Activated T-cell treated with anti-CD3 and anti-CD28 coated beads, Interleukin-2, amount 50 U/mL, for 4 hours (primary cell): ENCODE results near the gene CYSTM1. TPM values are rescaled to one million over a fixed set of nuclear protein-coding genes. Genes with fewer than 3 reads are reported as not detected.

Source experiments
- ATAC-seq, 2 donors: fragments of 200-7000 bp; cut with Tn5 transposase; one replicate each; pipeline ENCODE4 v1.10.0; 2021
- DNase-seq: peaks from one replicate; pipeline ENCODE4 v3.0.0-alpha.2; 2020
- H3K27me3 Mint-ChIP-seq: one replicate; pipeline ENCODE4 v1.8.0; 2021; ENCODE audit warnings: low read depth, mixed read lengths
- H3K36me3 Mint-ChIP-seq: one replicate; pipeline ENCODE4 v1.8.0; 2022; ENCODE audit warnings: mixed read lengths; ENCODE audit not compliant: insufficient read depth
- H3K4me1 Mint-ChIP-seq: one replicate; pipeline ENCODE4 v1.8.0; 2021; ENCODE audit warnings: low read depth, mixed read lengths
- H3K4me3 Mint-ChIP-seq: one replicate; pipeline ENCODE4 v1.8.0; 2021; ENCODE audit warnings: mild to moderate bottlenecking, moderate library complexity, mixed read lengths
- H3K9me3 Mint-ChIP-seq: one replicate; pipeline ENCODE4 v1.8.0; 2021; ENCODE audit warnings: mixed read lengths
- total RNA-seq, 3 donors: library from RNA; stranded (reverse); gene quantifications; one replicate each; pipeline ENCODE4 v1.2.1, GENCODE V29; 2021

Gene CYSTM1
- total RNA-seq, 3 donors from 2014 or later: 16.4 to 20.0 (median 17.6) TPM

DNA sequence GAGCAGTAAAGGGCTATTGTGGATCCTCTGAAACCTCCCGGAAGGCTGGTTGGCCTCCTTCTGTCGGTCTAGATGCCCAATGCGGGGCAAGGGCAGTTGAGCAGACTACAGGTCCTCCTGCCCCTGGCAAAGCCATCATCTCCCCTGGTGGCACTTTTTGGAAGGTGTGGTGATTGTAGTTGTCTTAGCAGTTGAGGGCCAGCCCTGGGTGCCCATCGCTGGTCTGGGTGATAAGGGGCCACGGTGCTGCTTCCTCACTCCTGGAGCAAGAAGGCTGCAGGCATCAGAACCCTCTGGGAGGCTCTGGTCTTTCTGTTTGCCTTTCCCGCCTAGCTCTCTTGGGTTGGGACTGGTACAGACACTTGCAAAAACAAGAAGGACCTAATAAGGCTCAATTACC, 63.8 kb downstream of the CYSTM1 start:
- ATAC-seq: no peak
- Mint-ChIP-seq H3K27me3 (no peaks in the 10 kb centered on the region), H3K4me1 (no peaks in the 10 kb centered on the region), H3K36me3 (no peaks in the 10 kb centered on the region), H3K9me3 (no peaks in the 10 kb centered on the region), H3K4me3 (no peak overlapping the region)
- no peak for DNase-seq

DNA sequence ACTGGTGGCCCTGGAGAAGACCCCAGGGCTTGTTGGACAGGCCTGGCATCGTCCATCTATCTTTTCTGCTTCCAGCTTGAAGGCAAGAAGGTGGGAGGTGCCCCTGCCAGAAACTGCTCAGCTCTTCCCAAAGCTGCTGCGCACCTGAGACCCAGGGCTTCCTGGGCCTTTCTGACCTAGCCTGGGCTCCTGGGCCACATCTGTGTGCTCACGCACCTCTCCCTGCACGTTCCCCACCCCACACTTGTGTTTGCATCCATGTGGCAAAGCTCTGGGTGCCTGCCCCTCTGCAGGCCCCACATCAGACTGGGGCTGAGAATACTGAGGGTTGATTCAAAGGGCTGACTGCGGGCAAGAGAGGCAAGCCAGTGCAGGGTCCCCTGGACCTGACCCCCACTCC, 64.5 kb downstream of the CYSTM1 start:
- H3K9me3 Mint-ChIP-seq: no peaks in the 10 kb centered on the region
- H3K4me1 Mint-ChIP-seq: peaks cover 2% of the 10 kb centered on the region
- no peak for DNase-seq
- ATAC-seq: no peak
- H3K36me3 Mint-ChIP-seq: peaks cover 1% of the 10 kb centered on the region
- H3K27me3 Mint-ChIP-seq: no peaks in the 10 kb centered on the region
- H3K4me3 Mint-ChIP-seq: no peak overlapping the region

GRCh38 chr5:140239939-140240700, 65.1 kb downstream of the CYSTM1 start:
- peak; percentile 53 for DNase-seq
- Mint-ChIP-seq H3K9me3 (no peaks in the 10 kb centered on the region), H3K36me3 (peaks cover 7% of the 10 kb centered on the region), H3K4me1 (peaks cover 8% of the 10 kb centered on the region), H3K27me3 (no peaks in the 10 kb centered on the region), H3K4me3 (no peak overlapping the region)
- peak; percentile 60 to 82 for ATAC-seq

DNA sequence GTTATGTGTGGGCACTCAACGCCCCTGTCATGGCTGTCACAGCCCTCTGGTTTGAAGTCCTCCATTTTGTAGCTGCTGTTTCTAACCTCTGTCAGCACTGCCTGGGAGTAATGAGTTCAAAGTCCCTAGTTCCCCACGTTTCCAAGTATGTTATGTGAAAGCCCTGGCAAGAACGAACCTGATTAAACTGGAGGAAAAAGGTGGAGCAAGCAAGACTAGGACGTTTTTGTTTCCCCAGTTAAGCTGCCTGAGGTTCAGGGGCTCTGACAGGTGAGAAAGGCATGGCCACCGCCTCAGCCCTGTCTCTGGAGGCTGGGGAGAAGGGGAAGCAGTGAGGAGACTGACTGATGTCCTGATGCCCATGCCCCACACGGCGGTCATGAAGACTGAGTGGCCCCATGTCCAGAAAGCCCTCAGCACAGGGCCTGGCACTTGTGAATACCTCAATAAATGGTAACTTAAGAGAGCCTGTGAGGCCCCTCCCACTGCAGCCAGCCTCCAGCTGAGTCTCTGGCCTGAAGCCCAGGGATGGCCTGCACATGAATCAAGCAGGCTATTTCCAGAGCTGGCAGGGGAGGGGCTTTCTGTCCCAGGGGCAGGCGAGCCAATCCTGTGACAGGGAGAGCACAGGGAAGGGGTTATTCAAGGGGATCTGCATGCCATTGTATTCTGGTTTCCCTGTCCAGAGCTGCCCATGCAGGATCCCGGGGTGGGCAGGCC, 66.2 kb downstream of the CYSTM1 start:
- H3K4me3 Mint-ChIP-seq: no peak overlapping the region
- H3K36me3 Mint-ChIP-seq: peaks cover 10% of the 10 kb centered on the region

DNA sequence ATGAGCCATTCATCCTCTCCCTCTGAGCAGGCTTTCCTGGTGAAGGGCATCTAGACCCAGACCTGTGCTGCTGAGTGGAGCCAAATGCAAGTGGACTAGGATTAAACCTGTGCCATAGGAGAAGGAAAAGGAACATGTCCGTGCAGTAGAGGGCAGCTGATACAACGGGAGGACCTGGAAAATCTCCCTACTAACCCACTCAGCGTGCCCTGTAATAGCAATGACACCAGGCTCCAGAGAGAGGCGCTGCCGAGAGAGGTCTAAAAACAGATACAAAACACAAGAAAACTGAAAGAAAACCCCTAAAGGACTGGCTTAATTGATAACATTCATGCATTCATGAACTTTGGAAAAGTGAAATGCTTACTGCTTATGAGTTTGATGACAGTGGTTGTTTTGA, 67.1 kb downstream of the CYSTM1 start:
- H3K4me3 Mint-ChIP-seq: no peak overlapping the region
- ATAC-seq (no peak), DNase-seq (no peak)
- peaks cover 13% of the 10 kb centered on the region for H3K4me1 Mint-ChIP-seq
- H3K36me3 Mint-ChIP-seq: peaks cover 10% of the 10 kb centered on the region
- no peaks in the 10 kb centered on the region for H3K9me3 Mint-ChIP-seq
- H3K27me3 Mint-ChIP-seq: no peaks in the 10 kb centered on the region

More for the DNA sequence above, 66.2 kb downstream of the CYSTM1 start:
- DNase-seq (no peak), ATAC-seq (no peak)
- H3K4me1 Mint-ChIP-seq: peaks cover 13% of the 10 kb centered on the region
- no peaks in the 10 kb centered on the region for H3K27me3 Mint-ChIP-seq
- H3K9me3 Mint-ChIP-seq: no peaks in the 10 kb centered on the region

DNA sequence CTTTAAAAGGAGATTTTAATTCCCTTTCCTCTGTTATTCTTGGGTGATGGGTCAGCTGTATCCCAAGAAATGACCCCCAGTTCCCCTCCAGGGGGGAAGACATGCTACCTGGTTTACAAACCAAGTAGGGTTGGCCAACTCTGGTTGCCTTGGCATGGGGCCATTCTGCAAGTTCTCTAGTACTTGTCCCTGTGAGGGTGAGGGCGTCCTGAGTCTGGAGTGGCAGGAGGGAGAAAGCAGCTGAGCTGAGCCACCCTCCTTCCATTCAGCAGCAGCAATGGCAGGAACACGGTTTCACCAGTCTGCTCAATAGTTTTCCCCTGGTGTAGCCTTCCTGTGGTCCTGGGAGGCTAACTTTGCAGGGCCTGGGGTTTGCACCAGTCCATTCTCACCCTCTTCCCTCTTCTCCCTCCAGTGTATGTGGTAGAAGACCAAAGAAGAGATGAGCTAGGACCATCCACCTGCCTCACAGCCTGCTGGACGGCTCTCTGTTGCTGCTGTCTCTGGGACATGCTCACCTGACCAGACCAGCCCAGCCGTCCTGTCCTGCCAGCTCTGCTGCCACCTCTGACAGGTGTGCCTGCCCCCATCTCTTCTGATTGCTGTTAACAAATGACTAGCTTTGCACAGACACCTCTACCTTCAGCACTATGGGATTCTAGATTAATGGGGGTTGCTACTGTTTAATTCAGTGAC, 68.0 kb downstream of the CYSTM1 start:
- DNase-seq (no peak), ATAC-seq (no peak)
- H3K27me3 Mint-ChIP-seq: no peaks in the 10 kb centered on the region
- no peak overlapping the region for H3K4me3 Mint-ChIP-seq
- no peaks in the 10 kb centered on the region for H3K9me3 Mint-ChIP-seq
- peaks cover 10% of the 10 kb centered on the region for H3K36me3 Mint-ChIP-seq
- H3K4me1 Mint-ChIP-seq: peaks cover 13% of the 10 kb centered on the region

GRCh38 chr5:140243706-140244250, 68.8 kb downstream of the CYSTM1 start:
- Mint-ChIP-seq H3K4me1 (peaks cover 13% of the 10 kb centered on the region), H3K9me3 (no peaks in the 10 kb centered on the region), H3K36me3 (peaks cover 10% of the 10 kb centered on the region), H3K27me3 (no peaks in the 10 kb centered on the region), H3K4me3 (no peak overlapping the region)
- ATAC-seq (no peak), DNase-seq (no peak)

GRCh38 chr5:140244525-140245025, 69.6 kb downstream of the CYSTM1 start:
- ATAC-seq (peak; percentile 65 to 80), DNase-seq (peak; percentile 74)
- Mint-ChIP-seq H3K4me1 (peaks cover 20% of the 10 kb centered on the region), H3K9me3 (no peaks in the 10 kb centered on the region), H3K27me3 (no peaks in the 10 kb centered on the region), H3K4me3 (no peak overlapping the region), H3K36me3 (peaks cover 10% of the 10 kb centered on the region)

DNA sequence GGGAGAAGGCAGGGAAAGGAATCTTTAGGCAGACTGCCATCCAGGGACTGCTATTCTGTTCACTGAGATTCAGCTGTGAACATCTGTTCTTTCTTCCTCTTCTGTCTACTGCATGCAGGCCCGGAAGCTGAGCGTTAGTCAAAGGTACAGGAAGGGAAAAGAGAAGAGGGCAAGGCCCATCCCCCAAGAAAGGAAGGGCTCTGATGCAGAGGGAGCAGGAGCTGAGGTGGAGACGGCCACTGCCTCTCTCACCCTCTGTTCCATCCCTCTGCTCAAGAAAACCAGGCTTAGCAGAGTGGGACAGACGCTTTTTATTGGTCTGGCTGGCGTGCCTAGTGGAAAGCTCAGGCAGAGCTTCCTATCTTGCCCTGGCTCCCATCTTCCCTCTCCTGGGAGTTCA, 70.4 kb downstream of the CYSTM1 start:
- no peak overlapping the region for H3K4me3 Mint-ChIP-seq
- peaks cover 26% of the 10 kb centered on the region for H3K4me1 Mint-ChIP-seq
- DNase-seq (no peak), ATAC-seq (no peak)
- no peaks in the 10 kb centered on the region for H3K9me3 Mint-ChIP-seq
- peaks cover 14% of the 10 kb centered on the region for H3K36me3 Mint-ChIP-seq
- no peaks in the 10 kb centered on the region for H3K27me3 Mint-ChIP-seq

DNA sequence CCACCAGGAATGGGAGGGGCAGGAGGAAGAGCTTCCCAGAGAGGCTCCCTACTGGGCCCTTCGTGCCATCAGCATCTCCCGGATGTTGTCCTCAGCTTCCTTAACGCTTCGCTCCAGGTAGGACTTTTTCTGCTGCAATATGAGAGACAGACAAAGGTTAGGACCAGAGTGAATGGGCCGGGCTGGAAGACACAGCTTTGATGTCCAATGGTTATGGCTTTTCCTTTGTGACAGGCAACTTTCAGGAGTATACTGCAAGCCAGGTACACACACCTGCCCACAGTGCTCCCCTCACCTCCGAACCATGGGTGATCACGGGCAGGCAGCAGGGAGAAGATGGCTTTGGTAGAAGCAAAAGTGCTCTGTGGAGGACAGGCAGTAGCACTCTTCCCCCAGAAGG, 70.9 kb downstream of the CYSTM1 start:
- no peaks in the 10 kb centered on the region for H3K27me3 Mint-ChIP-seq
- no peak for ATAC-seq
- no peak for DNase-seq
- no peak overlapping the region for H3K4me3 Mint-ChIP-seq
- no peaks in the 10 kb centered on the region for H3K9me3 Mint-ChIP-seq
- H3K4me1 Mint-ChIP-seq: peaks cover 30% of the 10 kb centered on the region
- H3K36me3 Mint-ChIP-seq: peaks cover 15% of the 10 kb centered on the region

DNA sequence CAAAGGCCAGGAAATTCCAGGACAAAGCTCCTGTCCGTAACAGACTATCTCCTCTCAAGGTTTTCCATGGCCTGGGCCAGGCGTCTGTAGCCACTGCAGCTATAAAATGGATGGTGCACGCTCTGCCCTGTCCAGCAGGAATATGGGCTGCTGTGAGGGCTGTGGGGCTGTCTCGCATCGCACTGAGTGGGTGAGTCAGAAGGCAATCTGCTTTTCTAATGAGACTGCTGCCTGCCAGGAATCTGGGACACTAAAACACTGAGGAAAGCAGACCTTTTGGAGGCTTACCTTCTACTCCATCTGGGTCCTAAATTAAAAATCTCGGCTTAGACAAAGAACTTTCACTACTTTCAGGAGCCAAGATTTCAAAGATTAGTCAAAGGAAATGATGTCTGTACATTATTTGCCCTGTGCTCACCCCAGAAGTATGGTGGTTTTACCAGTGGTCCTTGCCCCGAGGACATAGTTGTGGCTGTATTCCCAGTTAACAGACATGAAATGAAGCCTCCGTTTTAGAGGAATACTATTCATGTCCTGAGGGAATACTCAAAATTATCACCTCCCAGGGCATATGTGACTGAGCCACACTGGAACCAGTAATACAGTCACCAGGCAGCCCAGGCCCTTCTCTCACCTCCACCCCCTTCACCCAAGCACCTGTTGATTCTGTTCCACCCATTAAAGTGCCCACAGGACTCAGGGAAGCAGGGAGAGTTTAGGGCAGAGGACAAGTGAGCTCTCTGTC, 71.6 kb downstream of the CYSTM1 start:
- no peak for DNase-seq
- no peaks in the 10 kb centered on the region for H3K27me3 Mint-ChIP-seq
- ATAC-seq: no peak
- peaks cover 15% of the 10 kb centered on the region for H3K36me3 Mint-ChIP-seq
- H3K4me1 Mint-ChIP-seq: peaks cover 33% of the 10 kb centered on the region
- no peak overlapping the region for H3K4me3 Mint-ChIP-seq
- H3K9me3 Mint-ChIP-seq: no peaks in the 10 kb centered on the region

GRCh38 chr5:140248414-140248813, 73.4 kb downstream of the CYSTM1 start:
- no peak for ATAC-seq
- no peaks in the 10 kb centered on the region for H3K27me3 Mint-ChIP-seq
- DNase-seq: no peak
- peaks cover 15% of the 10 kb centered on the region for H3K36me3 Mint-ChIP-seq
- peaks cover 47% of the 10 kb centered on the region for H3K4me1 Mint-ChIP-seq
- H3K9me3 Mint-ChIP-seq: no peaks in the 10 kb centered on the region
- H3K4me3 Mint-ChIP-seq: no peak overlapping the region

DNA sequence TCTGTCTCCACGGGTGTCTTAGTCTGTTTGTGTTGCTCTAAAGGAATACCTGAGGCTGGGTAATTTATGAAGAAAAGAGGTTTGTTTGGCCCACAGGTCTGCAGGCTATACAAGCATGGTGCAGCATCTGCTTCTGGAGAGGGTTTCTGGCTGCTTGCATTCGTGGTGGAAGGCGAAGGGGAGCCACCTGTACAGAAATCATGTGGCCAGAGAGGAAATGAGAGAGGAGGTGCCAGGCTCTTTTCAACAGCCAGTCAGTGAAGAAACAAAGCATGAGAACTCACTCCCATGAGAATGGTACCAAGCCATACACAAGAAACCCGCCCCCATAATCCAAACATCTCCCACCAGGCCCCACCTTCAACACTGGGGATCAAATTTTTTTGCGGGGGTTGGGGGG, 74.5 kb downstream of the CYSTM1 start:
- no peaks in the 10 kb centered on the region for H3K27me3 Mint-ChIP-seq
- H3K4me1 Mint-ChIP-seq: peaks cover 45% of the 10 kb centered on the region
- no peak overlapping the region for H3K4me3 Mint-ChIP-seq

GRCh38 chr5:140250386-140250785, 75.4 kb downstream of the CYSTM1 start:
- Mint-ChIP-seq H3K4me3 (no peak overlapping the region), H3K27me3 (no peaks in the 10 kb centered on the region), H3K36me3 (peaks cover 6% of the 10 kb centered on the region), H3K4me1 (peaks cover 36% of the 10 kb centered on the region), H3K9me3 (no peaks in the 10 kb centered on the region)
- DNase-seq (no peak), ATAC-seq (no peak)

More for the DNA sequence above, 74.5 kb downstream of the CYSTM1 start:
- no peak for ATAC-seq
- DNase-seq: no peak
- peaks cover 13% of the 10 kb centered on the region for H3K36me3 Mint-ChIP-seq
- no peaks in the 10 kb centered on the region for H3K9me3 Mint-ChIP-seq
